ENCODE data around the gene MYL10.

MYL10 gene

DNA sequence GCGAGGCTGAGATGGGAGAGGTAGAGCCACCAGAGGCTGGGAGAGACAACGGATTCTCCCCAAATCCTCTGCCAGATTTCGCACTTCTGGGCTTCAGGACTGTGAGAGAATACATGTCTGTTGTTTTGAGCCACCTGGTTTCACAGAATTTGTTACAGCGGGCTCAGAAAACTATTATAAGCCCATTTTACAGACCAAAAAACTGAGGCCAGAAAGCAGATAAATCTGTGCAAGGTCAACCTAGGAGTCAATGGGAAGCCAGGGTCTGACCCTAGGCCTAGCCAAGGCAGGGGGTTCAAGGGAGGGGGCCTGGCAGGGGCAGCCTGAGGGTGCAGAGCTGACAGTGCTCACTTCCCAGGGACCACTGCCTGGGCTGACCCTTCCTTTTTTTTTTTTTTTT lies 8.7 kb downstream of the MYL10 start:
- TF ChIP-seq, protein P1, sequence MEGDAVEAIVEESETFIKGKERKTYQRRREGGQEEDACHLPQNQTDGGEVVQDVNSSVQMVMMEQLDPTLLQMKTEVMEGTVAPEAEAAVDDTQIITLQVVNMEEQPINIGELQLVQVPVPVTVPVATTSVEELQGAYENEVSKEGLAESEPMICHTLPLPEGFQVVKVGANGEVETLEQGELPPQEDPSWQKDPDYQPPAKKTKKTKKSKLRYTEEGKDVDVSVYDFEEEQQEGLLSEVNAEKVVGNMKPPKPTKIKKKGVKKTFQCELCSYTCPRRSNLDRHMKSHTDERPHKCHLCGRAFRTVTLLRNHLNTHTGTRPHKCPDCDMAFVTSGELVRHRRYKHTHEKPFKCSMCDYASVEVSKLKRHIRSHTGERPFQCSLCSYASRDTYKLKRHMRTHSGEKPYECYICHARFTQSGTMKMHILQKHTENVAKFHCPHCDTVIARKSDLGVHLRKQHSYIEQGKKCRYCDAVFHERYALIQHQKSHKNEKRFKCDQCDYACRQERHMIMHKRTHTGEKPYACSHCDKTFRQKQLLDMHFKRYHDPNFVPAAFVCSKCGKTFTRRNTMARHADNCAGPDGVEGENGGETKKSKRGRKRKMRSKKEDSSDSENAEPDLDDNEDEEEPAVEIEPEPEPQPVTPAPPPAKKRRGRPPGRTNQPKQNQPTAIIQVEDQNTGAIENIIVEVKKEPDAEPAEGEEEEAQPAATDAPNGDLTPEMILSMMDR (conservative IDR thresholded peaks at IDR 0.05; ENCODE audit: low read depth, low read length) = no peak
- no peak overlapping the region for H3K4me3 ChIP-seq (ENCODE audit: low read depth, low read length)
- DNase-seq (ENCODE audit: low read depth) = no peak

DNA sequence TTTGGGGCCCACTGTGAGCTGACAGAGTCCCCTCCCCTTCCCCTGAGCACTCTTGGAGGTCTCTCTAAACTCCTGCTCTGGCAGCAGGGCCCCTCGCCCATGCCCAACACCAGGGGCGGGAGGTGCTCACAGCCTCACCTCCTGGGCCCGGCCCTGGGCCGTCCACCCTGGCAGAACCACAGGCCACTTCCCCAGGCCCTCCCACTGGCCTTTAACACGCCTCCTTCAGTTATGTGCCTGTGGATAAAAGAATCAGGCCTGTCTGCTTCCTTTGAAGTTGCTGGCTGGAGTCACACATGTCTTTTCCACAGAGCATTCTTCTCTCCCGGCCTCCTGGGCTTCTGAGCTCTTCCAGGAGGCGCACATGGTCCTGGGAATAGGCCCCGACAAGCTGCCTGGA lies 10.2 kb downstream of the MYL10 start:
- DNase-seq (ENCODE audit: low read depth) = no peak
- TF ChIP-seq, protein P1 (conservative IDR thresholded peaks at IDR 0.05; ENCODE audit: low read depth, low read length) = no peak
- H3K4me3 ChIP-seq (ENCODE audit: low read depth, low read length) = no peak overlapping the region

DNA sequence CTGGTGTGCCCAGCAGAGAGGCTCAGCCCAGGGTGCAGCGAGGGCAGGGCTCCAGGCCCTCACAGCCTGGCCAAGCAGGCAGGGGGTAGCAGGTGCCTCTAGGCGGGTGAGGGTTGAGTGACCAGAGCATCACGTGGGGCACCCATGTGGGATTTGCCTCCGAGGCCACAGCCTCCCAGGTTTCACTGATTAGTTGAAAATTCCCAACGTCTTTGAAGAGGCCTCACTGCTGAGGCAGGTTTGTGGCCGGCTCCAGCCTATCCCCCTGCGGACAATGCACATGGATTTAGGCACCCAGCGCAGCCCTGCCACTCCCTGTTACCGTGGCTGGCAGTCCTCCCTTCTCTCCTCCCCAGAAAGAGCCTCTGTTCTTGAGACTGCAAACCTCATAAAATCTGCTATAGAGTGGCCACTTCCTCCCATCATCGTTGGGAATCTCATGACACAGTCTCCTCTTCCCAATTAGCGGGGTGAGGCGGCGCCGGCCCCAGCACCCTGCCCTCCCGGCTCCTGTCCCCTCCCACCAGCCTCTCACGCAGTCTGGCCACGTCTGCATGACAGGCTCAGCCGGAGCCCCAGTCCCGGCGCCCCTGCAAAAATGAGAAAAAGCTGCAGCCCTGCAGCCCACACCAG lies 10.8 kb downstream of the MYL10 start:
- TF ChIP-seq, protein P1 (conservative IDR thresholded peaks at IDR 0.05; ENCODE audit: low read depth, low read length) = no peak
- no peak overlapping the region for H3K4me3 ChIP-seq (ENCODE audit: low read depth, low read length)
- DNase-seq (ENCODE audit: low read depth) = no peak

DNA sequence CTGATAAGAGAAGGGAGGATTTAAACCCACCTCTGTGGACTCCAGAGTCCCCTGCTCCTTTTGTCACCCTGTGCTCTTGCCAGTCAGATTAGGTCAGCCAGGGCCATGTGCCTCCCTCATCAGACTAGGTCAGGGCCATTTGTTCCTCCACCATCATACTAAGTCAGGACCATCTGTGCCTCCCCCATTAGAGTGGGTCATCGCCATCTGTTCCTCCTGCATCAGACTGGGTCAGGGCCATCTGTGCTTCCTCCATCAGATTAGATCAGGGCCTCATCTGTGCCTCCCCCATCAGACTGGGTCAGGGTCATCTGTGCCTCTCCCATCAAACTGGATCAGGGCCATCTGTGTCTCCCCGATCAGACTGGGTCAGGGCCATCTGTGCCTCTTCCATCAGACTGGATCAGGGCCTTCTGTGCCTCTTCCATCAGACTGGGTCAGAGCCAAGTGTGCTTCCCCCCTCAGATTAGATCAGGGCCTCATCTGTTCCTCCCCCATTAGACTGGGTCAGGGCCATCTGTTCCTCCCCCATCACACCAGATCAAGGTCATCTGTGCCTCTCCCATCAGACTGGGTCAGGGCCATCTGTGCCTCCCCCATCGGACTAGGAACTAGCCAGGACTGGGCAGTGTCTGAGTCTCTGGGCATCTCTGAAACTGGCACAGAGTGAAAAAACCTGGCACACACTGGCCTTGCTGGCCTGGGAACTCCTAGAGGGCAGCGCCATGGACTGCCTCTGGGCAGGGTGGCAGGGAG lies 11.5 kb downstream of the MYL10 start:
- TF ChIP-seq, protein P1 (conservative IDR thresholded peaks at IDR 0.05; ENCODE audit: low read depth, low read length) = no peak
- no peak for DNase-seq (ENCODE audit: low read depth)
- H3K4me3 ChIP-seq (ENCODE audit: low read depth, low read length) = no peak overlapping the region

DNA sequence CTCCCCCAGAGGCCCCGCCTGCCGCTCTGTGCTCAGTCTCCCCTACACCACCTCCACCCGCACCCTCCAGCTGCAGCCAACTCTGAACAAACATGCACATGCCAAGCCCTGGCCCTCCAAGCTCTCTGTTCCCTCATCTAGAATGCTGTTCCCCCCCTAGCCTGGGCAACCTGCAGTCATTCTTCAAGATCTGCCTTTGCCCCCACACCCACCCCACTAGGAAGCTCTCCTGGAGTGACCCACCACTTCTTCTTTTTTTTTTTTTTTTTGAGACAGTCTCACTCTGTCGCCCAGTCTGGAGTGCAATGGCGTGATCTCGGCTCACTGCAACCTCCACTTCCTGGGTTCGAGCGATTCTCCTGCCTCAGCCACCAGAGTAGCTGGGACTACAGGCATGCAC lies 13.7 kb downstream of the MYL10 start:
- H3K4me3 ChIP-seq (ENCODE audit: low read depth, low read length) = no peak overlapping the region
- TF ChIP-seq, protein P1 (conservative IDR thresholded peaks at IDR 0.05; ENCODE audit: low read depth, low read length) = no peak
- DNase-seq (ENCODE audit: low read depth) = no peak

DNA sequence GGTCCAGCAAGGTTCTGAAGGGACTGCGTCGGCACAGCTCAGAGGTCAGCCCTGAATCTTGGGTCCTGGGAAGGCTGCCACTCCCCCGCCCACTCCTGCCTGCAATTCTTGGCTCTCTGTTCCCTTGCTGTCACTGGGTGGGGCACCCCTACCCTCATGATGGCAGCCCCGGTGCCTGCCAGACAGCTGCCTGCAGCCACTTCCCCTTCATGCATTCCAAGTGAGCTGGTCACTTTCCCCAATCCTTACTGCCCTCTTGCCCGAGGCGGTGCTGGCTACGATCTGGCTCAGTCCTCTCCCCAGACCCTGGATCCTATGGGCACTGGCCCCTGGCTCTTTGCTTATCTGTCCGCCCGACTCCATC lies 14.2 kb downstream of the MYL10 start:
- DNase-seq (ENCODE audit: low read depth) = no peak
- TF ChIP-seq, protein P1 (conservative IDR thresholded peaks at IDR 0.05; ENCODE audit: low read depth, low read length) = no peak
- no peak overlapping the region for H3K4me3 ChIP-seq (ENCODE audit: low read depth, low read length)
